DMS153 treated with DMSO at 0.1 percent for 48 hours (cell line): Measurements from ENCODE around the gene CLINT1.
"Not testable (repeated sequence)": the region's sequence is repeated elsewhere in the genome, so short reads cannot be mapped to it uniquely, and the experiment has no call there.

Experiments used
- DNase-seq: peaks from one replicate; lab custom pipeline; 2025; ENCODE audit not compliant: unreplicated experiment; lab: John Stamatoyannopoulos, UW

The CLINT1 gene

DNA sequence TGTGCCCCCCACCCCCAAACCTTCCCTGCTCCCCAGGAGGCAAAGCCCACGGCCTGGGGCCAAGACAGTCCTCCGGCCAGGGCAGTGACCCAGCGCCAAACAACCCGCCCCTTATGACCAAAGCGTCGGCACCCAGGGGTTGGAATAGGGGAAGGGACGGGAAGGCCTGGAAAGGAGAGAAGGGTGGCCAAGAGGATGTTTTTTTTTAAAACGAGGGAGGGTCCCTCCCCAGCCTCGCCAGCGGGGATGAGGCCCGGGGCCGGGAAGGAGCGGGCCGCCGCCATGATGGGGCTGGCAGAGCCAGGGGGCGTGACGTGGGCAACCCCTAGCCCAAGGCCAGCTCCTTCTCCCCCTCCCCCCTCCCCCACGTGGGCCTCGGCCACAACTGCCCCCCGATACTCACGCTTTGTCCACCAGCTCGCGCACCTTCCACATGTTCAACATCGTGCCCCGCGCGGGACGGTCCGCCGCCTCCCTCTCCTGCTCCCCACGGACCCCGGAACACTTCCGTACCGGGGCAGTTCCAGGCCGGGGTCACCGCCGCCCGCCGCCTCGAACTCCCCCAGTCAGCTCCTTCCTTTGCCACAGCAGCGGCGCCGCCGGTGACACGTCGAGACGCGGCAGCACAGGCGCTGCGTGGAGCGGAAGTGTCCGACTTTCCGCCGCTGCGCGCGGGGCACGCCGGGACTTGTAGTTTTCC is at the start of gene CLINT1:
Gene CLINT1, minus strand, starts transcription at position 619 of the 700 bp plus-strand sequence. Its CDS starts 175 bp downstream, at position 444.
- DNase-seq = peak; percentile 28

GRCh38 chr5:157908459-157908858 is 49.5 kb upstream of the CLINT1 start:
- no peak for DNase-seq

DNA sequence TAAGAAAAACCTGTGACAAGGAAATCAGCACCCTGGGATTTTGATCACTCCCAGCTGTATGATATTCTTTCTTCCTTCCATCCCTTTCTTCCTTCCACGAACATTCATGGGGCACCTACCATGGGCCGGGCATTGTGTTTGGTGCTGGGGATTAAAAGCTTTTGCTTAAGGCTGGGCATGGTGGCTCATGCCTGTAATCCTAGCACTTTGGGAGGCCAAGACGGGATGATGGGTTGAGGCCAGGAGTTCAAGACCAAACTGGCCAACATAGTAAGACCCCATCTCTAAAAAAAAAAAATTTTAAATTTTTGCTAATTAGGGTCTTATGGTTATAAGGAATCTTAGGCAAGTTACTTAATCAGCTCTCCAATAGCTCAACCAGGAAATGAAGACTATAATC is 48.5 kb upstream of the CLINT1 start:
- no peak for DNase-seq

DNA sequence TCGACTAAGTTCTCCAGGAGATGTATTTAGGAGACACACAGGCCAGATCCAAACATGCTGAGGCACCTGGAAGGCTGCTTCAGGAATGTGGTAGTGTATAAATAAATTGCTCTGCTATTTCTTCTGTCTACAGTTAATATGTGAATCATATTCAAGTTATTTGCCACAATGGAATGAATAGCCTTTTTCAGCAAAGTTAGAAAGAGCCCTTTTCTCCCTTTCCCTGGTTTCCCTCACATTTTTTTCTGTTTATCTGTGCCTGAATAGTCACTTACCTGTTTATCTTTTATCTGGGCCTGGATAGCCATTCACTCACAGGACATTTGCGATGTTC is 44.1 kb upstream of the CLINT1 start:
- DNase-seq = no peak

GRCh38 chr5:157902449-157903116 is 43.6 kb upstream of the CLINT1 start:
- DNase-seq = no peak

GRCh38 chr5:157900644-157901043 is 41.7 kb upstream of the CLINT1 start:
- DNase-seq = no peak

DNA sequence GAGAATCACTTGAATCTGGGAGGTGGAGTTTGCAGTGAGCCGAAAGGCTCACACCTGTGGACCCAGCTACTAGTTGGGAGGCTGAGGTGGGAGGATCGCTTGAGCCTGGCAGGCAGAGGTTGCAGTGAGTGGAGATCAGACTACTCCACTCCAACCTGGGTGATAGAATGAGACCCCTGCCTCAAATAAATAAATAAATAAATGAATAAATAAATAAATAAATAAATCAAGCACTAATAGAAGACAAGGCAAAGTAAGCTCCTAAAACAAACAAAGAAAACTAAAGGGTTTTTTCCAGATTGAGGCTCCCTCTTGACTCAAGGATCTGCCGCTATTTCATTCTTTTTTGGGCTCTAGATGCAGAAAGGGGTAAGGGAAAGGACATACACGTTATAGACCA is 34.7 kb upstream of the CLINT1 start:
- DNase-seq = no peak

DNA sequence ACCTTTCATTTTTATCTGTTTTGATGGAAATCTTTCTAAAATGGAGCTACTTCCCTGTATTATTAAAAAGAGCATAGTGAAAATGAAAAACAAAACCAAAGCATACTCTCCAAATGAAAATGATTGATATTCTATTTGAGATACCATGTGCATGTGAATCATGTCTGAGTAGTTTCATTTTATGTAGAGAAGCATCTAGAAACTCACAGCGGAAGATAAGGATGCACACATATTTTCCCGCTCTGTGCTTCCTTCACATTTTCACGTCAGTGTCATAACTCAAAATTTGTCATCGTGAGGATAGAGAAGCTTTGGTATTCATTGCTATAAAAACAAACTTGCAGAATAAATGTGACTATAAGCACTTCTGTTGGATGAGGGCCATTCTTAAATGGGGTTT is 34.0 kb upstream of the CLINT1 start:
- no peak for DNase-seq

DNA sequence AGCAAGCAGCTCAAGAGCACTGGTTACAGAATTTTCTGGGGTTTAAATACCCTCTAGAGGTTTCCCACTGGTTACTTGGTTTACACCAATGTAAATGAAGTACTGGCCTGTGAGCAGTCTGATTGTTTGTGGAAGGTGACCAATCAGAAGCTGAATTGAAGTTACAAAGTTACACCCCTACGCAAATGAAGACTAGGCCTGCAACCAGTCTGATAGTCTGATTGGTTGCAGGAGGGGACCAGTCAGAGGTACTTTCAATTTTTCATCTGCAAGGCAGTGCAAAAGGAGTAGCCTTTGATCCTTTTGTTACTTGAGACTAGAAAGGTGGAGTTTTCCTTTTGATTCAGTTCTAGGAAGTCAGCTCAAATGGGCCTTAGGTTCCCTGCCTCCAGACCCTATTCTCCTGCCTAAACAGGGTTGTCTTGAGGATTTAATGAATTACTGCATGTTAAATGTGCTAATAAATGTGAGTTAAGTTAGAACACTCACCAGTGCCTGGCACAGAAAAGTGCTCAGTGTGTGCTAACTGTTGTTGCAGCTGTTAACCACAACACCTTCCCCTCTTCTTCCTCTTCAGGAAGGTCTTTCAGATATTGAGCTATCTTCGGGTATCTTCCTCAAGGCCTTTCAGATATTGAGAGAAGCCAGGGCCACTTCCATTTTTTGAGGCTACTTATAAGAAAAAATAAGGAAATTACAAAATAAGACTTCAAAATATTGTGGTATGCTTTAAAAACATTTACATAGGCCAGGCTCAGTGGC is 32.1 kb upstream of the CLINT1 start:
- no peak for DNase-seq

GRCh38 chr5:157888814-157889532 is 30.0 kb upstream of the CLINT1 start:
- DNase-seq = peak; percentile 3

DNA sequence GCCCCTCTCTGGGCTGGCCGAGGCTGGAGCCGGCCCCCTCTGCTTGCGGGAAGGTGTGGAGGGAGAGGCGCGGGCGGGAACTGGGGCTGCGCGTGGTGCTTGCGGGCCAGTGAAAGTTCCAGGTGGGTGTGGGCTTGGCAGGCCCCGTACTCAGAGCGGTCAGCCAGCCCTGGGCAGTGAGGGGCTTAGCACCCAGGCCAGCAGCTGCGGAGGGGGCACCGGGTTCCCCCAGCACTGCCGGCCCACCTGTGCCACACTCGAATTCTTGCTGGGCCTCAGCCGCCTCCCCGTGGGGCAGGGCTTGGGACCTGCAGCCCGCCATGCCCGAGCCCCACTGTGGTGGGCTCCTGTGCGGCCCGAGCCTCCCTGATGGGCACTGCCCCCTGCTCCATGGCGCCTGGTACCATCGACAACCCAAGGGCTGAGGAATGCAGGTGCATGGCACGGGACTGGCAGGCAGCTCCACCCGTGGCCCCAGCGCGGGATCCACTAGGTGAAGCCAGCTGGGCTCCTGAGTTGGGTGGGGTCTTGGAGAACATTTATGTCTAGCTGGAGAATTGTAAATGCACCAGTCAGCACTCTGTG is 27.9 kb upstream of the CLINT1 start:
- DNase-seq = no peak

DNA sequence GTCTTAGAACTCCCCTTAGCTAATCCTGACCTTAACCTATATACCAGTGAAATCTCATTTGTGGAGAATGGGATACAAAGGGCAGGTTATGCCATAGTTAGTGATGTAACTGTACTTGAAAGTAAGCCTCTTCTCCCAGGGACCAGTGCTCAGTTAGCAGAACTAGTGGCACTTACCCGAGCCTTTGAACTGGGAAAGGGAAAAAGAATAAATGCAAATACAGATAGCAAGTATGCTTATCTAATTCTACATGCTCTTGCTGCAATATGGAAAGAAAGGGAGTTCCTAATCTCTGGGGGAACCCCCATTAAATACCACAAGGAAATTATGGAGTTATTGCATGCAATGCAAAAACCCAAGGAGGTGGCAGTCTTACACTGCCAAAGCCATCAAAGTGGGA is 26.1 kb upstream of the CLINT1 start:
- not testable (repeated sequence) for DNase-seq

DNA sequence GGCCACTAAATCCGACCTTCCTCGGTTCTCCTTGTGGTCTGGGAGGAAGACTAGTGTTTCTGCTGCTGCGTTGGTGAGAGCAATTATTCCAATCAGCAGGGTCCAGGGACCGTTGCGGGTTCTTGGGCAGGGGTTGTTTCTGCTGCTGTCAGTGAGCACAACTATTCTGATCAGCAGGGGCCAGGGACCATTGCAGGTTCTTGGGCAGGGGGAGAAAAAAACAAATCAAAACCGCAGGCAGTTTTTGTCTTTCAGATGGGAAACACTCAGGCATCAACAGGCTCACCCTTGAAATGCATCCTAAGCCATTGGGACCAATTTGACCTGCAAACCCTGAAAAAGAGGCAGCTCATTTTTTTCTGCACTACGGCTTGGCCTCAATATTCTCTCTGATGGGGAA is 22.6 kb upstream of the CLINT1 start:
- DNase-seq = not testable (repeated sequence)

- DNase-seq = no peak
Measured at GRCh38 chr5:157877821-157878220, 18.9 kb upstream of the CLINT1 start.

DNA sequence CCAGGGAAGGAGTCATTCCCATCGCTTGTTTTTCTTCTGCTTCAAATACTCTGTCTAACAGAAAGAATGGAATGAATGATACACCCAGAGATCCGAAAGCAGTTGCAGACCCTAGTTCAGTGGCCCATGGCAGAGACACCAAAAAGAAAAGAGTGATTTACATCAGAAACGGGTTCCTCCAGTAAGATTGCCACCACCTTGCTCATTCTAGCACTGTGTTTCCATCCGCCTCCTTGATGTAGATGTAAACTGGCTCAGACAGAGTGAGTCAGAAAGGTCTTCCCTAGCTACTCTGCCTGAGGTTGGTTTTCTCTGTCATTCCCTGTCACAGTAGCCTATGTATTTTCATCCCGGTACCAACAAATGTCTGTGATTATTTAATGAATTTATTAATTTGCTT is 15.9 kb upstream of the CLINT1 start:
- no peak for DNase-seq

DNA sequence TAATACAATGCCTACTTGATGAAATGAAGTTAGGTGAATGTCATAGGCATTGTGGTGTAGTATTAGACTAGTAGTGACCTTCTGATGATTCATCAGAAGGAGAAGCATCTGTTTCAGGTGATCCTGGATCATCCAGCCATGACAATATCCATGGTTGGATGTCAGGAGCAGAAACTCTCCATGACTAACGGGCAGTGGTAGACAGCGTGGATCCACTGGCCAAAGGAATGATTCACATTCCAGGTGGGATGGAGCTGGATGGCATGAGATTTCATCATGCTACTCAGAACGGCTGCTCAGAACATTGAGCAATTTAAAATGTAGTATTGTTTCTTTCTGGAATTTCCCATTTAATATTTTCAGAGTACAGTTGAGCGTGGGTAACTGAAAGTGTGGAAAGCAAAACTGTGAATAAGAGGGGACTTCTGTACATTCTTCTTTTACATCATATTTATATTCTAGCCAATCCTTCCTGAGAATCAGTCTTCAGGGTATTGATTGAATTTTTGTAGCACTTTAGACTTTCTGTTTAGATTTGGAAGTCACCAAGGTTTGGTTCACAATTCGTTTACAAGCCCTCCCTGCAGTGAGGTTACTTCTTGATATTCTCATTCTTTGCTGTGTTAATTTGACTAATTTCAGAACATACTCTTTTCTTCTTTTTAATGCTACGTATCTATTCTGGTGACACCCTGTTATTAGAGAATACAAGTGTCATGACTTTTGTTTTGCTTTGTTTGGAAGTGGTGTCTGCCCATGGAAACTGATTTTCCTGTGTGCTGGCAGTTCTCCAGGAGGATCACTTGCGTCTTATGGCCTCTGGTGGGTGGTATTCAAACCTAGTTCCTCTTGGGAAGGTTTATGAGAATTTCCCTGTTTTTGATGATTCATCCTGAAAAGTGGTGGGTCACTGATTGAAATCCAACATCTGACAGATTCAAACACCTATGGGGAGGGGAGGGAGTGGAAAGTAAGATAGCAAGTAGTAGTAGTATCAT is 12.2 kb upstream of the CLINT1 start:
- no peak for DNase-seq

- DNase-seq = no peak
Measured at GRCh38 chr5:157867751-157868387, 8.9 kb upstream of the CLINT1 start.

GRCh38 chr5:157866536-157866935 is 7.6 kb upstream of the CLINT1 start:
- DNase-seq = no peak

DNA sequence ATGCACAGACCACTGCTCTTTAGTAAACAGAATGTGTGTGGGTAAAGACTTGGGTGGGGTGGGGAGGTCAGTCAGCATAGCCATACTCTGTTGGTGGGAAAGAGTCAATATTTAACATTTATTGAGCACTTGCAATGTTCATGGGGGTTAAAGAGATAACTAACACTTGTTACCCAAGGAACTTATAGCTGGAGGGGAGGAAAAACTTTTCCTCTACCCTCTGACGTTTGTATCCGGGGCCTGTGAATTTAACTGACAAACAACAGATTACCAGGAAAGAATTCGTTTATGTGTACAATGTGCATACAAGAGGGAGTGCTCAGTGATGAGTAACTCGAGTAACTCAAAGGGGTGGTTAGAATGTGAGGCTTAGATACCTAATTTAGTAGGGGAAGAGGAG is 6.8 kb upstream of the CLINT1 start:
- DNase-seq = no peak
